Thoracic aorta endothelial cell (primary cell): ENCODE data around the gene CPB2. TPM values are rescaled to one million over a fixed set of nuclear protein-coding genes. Genes with fewer than 3 reads are reported as not detected.

Experiments
- total RNA-seq: library from RNA; depleted of rRNA; stranded (reverse); fragments of >200 nt; gene quantifications from 2 replicates; pipeline ENCODE4 v1.2.3, GENCODE V29; 2012

The CPB2 gene
- total RNA-seq, result not detected in 2 replicates

DNA sequence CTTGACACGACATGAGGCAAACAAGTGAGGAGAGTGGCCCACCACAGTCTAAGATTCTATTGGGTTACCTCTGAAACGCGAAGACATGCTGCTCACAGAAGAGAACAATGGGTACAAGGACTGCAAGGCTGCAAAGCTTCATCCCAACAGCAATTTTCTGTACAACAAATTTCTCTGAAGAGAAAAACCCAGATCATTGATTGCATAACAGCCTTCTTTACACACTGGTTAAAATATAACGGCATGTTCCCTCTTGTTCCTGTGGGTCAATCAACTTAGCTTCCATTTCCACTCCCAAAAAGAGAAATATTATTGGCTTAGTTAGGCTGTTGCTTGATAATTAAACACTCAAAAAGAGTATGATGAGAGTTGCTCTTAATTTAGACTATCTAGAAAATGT lies at the start of gene CPB2:
Gene CPB2 (minus strand): TSS at position 166 of the 400 bp plus-strand sequence. CDS start 24 bp downstream, at position 142.

GRCh38 chr13:46052319-46053161 lies 52.3 kb downstream of the CPB2 start, which contains the start of gene ZC3H13:
Gene ZC3H13, minus strand, starts transcription at chr13:46052746. Its CDS starts 7,239 bp downstream, at chr13:46045507.

Other genes with a start within 250 kb of the CPB2 start
- 27.7 and 29.4 TPM in 2 replicates for gene ZC3H13, start 52.3 kb downstream of the CPB2 start, total RNA-seq
- 0.07 and 0.27 TPM in 2 replicates for gene LCP1, start 77.1 kb upstream of the CPB2 start, total RNA-seq
- not detected in 2 replicates for gene LRRC63, start 106.9 kb upstream of the CPB2 start, total RNA-seq